ENCODE measurements around the gene SOX30. TPM values are rescaled to one million over a fixed set of nuclear protein-coding genes. Genes with fewer than 3 reads are reported as not detected.

SOX30 gene
- total RNA-seq, 2 donors from 2014 or later = 0.48 TPM; not detected in 1

- Histone ChIP-seq H3K4me1 (ENCODE audit: control insufficient read depth, insufficient read depth, low read length) (no peaks in the 10 kb centered on the region), H3K36me3 (ENCODE audit: control insufficient read depth, insufficient read depth, low read length) (no peaks in the 10 kb centered on the region), H3K27me3 (ENCODE audit: control insufficient read depth, insufficient read depth, low read length, poor library complexity, severe bottlenecking) (no peaks in the 10 kb centered on the region), H3K27ac (ENCODE audit: low read depth, low read length) (no peak overlapping the region), H3K4me3 (ENCODE audit: low read length) (no peak overlapping the region), H3K9ac (ENCODE audit: extremely low read depth, low read length, poor library complexity, severe bottlenecking) (no peak overlapping the region), H3K9me3 (ENCODE audit: control insufficient read depth, low read length) (peaks cover 5% of the 10 kb centered on the region)
- 94 to 97% methylated on average over 7 to 12 of the region's 12 CpGs for WGBS, 2 experiments (ENCODE audit: insufficient coverage in 1 of 2, insufficient read length in 1 of 2)
- no peak for TF ChIP-seq CTCF (conservative IDR thresholded peaks at IDR 0.05)
- no peak overlapping the region for H3K4me3 Mint-ChIP-seq
- no peaks in the 10 kb centered on the region for H3K27me3 Mint-ChIP-seq (ENCODE audit: insufficient read depth)
- H3K36me3 Mint-ChIP-seq (ENCODE audit: low read depth) = no peaks in the 10 kb centered on the region
- no peak for DNase-seq
- no peaks in the 10 kb centered on the region for H3K4me1 Mint-ChIP-seq
- H3K27ac Mint-ChIP-seq = no peak overlapping the region
- peaks cover 4% of the 10 kb centered on the region for H3K9me3 Mint-ChIP-seq
Measured at GRCh38 chr5:157603333-157604190, 48.7 kb downstream of the SOX30 start.

- Mint-ChIP-seq H3K4me1 (no peaks in the 10 kb centered on the region), H3K27ac (no peak overlapping the region), H3K9me3 (peaks cover 2% of the 10 kb centered on the region), H3K36me3 (ENCODE audit: low read depth) (no peaks in the 10 kb centered on the region), H3K4me3 (no peak overlapping the region), H3K27me3 (ENCODE audit: insufficient read depth) (no peaks in the 10 kb centered on the region)
- Histone ChIP-seq H3K4me3 (ENCODE audit: low read length) (no peak overlapping the region), H3K9ac (ENCODE audit: extremely low read depth, low read length, poor library complexity, severe bottlenecking) (no peak overlapping the region), H3K27ac (ENCODE audit: low read depth, low read length) (no peak overlapping the region), H3K9me3 (ENCODE audit: control insufficient read depth, low read length) (peaks cover 10% of the 10 kb centered on the region), H3K27me3 (ENCODE audit: control insufficient read depth, insufficient read depth, low read length, poor library complexity, severe bottlenecking) (no peaks in the 10 kb centered on the region), H3K4me1 (ENCODE audit: control insufficient read depth, insufficient read depth, low read length) (no peaks in the 10 kb centered on the region), H3K36me3 (ENCODE audit: control insufficient read depth, insufficient read depth, low read length) (no peaks in the 10 kb centered on the region)
- no peak for DNase-seq
- no peak for TF ChIP-seq CTCF (conservative IDR thresholded peaks at IDR 0.05)
- WGBS, 2 experiments (ENCODE audit: insufficient coverage in 1 of 2, insufficient read length in 1 of 2) = 90 to 98% methylated on average over 3 to 4 of the region's 4 CpGs
Measured at GRCh38 chr5:157602505-157602904, 49.7 kb downstream of the SOX30 start.

GRCh38 chr5:157600252-157600651, 52.0 kb downstream of the SOX30 start:
- Histone ChIP-seq H3K36me3 (ENCODE audit: control insufficient read depth, insufficient read depth, low read length) (no peaks in the 10 kb centered on the region), H3K4me1 (ENCODE audit: control insufficient read depth, insufficient read depth, low read length) (no peaks in the 10 kb centered on the region), H3K9ac (ENCODE audit: extremely low read depth, low read length, poor library complexity, severe bottlenecking) (no peak overlapping the region), H3K9me3 (ENCODE audit: control insufficient read depth, low read length) (peaks cover 10% of the 10 kb centered on the region), H3K27ac (ENCODE audit: low read depth, low read length) (no peak overlapping the region), H3K27me3 (ENCODE audit: control insufficient read depth, insufficient read depth, low read length, poor library complexity, severe bottlenecking) (no peaks in the 10 kb centered on the region), H3K4me3 (ENCODE audit: low read length) (no peak overlapping the region)
- H3K9me3 Mint-ChIP-seq = peaks cover 2% of the 10 kb centered on the region
- peaks cover 5% of the 10 kb centered on the region for H3K4me1 Mint-ChIP-seq
- no peaks in the 10 kb centered on the region for H3K27me3 Mint-ChIP-seq (ENCODE audit: insufficient read depth)
- H3K4me3 Mint-ChIP-seq = no peak overlapping the region
- no peak overlapping the region for H3K27ac Mint-ChIP-seq
- H3K36me3 Mint-ChIP-seq (ENCODE audit: low read depth) = no peaks in the 10 kb centered on the region
- TF ChIP-seq CTCF (conservative IDR thresholded peaks at IDR 0.05) = no peak
- 100% methylated on average over 1 of the region's 1 CpG; no CpG with 5 or more reads in 1 of the 2 experiments for WGBS, 2 experiments (ENCODE audit: insufficient coverage in 1 of 2, insufficient read length in 1 of 2)
- DNase-seq = no peak
